ENCODE measurements around the gene HBZ. TPM values are rescaled to one million over a fixed set of nuclear protein-coding genes. Genes with fewer than 3 reads are reported as not detected.

Gene HBZ
- total and polyA plus RNA-seq, 9 of the 15 experiments (the other 6 are each of a cell fraction or from before 2014, with no cell fraction given) = 58.0 to 610 (median 113) TPM

GRCh38 chr16:118857-119256 lies 33.6 kb upstream of the HBZ start (continued):
- TF ChIP-seq ZNF318 (IDR thresholded peaks at IDR 0.05; ENCODE audit: borderline replicate concordance in 1 of 2, low read depth in 1 of 2) = no peak
- no peak for TF ChIP-seq WHSC1 (IDR thresholded peaks at IDR 0.05; ENCODE audit: low read length)
- no peak for TF ChIP-seq TGIF2 (CRISPR knock-in tag; IDR thresholded peaks at IDR 0.05)
- no peak for TF ChIP-seq CBX1 (IDR thresholded peaks at IDR 0.05; ENCODE audit: low read depth)
- no peak for TF ChIP-seq ARID2 (IDR thresholded peaks at IDR 0.05)
- no peak for TF ChIP-seq ZNF311 (CRISPR knock-in tag; IDR thresholded peaks at IDR 0.05)
- no peak for TF ChIP-seq GATAD2A (IDR thresholded peaks at IDR 0.05)
- TF ChIP-seq HINFP (tag; conservative IDR thresholded peaks at IDR 0.05; ENCODE audit: low read depth) = no peak
- TF ChIP-seq ZNF644 (tag; IDR thresholded peaks at IDR 0.05; ENCODE audit: low read depth) = no peak
- TF ChIP-seq, protein P1, sequence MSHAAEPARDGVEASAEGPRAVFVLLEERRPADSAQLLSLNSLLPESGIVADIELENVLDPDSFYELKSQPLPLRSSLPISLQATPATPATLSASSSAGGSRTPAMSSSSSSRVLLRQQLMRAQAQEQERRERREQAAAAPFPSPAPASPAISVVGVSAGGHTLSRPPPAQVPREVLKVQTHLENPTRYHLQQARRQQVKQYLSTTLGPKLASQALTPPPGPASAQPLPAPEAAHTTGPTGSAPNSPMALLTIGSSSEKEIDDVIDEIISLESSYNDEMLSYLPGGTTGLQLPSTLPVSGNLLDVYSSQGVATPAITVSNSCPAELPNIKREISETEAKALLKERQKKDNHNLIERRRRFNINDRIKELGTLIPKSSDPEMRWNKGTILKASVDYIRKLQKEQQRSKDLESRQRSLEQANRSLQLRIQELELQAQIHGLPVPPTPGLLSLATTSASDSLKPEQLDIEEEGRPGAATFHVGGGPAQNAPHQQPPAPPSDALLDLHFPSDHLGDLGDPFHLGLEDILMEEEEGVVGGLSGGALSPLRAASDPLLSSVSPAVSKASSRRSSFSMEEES (CRISPR knock-in tag; IDR thresholded peaks at IDR 0.05) = no peak
- no peak for TF ChIP-seq MTA3 (IDR thresholded peaks at IDR 0.05; ENCODE audit: borderline replicate concordance)
